ENCODE measurements around the gene BHLHA15.

DNA sequence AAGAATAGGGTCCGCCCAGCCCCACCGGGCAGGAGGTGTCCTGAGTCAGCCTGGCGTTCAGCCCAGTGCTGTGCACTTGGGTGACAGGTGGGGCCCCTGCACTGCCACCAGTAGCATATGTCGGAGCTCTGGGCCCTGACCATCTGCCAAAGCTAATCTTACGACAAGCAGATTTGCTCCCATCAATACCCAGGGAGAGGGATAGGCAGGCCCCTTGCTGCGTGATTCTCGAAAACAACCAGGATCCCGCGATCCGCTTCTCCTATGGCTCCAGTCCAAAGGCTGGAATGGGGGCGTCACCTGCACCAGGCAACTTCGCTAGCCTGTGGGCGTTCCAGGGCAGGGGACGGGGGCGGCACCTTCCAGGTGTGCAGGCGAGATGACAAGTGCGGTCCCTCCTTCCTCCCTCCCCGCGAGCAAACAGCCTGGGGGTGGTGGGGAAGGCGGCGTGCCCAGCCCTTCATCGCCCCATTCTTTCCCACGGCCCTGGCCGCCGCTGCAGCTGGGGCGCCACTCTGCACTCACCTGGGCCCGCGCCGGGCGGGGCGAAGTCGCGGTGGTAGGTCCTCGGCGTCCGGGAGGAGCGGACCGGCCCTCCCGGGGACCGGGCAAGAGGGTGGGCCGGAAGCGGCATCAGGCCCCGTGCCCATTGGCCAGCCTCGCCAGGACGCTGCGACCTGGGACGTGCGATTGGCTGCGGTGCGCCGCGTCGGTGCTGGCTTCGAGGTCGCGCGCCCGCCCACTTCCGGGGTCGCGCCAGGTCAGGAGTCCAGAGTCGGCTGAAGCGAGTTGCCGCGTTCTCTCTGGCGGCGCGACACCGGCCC lies 40.6 kb downstream of the BHLHA15 start, which contains the start of gene TECPR1:
- TF ChIP-seq, protein P1, sequence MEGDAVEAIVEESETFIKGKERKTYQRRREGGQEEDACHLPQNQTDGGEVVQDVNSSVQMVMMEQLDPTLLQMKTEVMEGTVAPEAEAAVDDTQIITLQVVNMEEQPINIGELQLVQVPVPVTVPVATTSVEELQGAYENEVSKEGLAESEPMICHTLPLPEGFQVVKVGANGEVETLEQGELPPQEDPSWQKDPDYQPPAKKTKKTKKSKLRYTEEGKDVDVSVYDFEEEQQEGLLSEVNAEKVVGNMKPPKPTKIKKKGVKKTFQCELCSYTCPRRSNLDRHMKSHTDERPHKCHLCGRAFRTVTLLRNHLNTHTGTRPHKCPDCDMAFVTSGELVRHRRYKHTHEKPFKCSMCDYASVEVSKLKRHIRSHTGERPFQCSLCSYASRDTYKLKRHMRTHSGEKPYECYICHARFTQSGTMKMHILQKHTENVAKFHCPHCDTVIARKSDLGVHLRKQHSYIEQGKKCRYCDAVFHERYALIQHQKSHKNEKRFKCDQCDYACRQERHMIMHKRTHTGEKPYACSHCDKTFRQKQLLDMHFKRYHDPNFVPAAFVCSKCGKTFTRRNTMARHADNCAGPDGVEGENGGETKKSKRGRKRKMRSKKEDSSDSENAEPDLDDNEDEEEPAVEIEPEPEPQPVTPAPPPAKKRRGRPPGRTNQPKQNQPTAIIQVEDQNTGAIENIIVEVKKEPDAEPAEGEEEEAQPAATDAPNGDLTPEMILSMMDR (IDR thresholded peaks at IDR 0.05; ENCODE audit: borderline replicate concordance, extremely low read depth, low read length, poor library complexity, severe bottlenecking): no peak
- no peak for TF ChIP-seq EZH2 (IDR thresholded peaks at IDR 0.05; ENCODE audit: borderline replicate concordance, low read depth, low read length, severe bottlenecking)
